Activated T-cell treated with anti-CD3 and anti-CD28 coated beads, Interleukin-2, amount 50 U/mL, for 1 hour (primary cell): ENCODE data around the gene HNRNPL.
"Not testable (repeated sequence)": the region's sequence is repeated elsewhere in the genome, so short reads cannot be mapped to it uniquely, and the experiment has no call there.

Experiments used
- DNase-seq: peaks from one replicate; pipeline ENCODE4 v3.0.0-alpha.2; 2020

The HNRNPL gene

DNA sequence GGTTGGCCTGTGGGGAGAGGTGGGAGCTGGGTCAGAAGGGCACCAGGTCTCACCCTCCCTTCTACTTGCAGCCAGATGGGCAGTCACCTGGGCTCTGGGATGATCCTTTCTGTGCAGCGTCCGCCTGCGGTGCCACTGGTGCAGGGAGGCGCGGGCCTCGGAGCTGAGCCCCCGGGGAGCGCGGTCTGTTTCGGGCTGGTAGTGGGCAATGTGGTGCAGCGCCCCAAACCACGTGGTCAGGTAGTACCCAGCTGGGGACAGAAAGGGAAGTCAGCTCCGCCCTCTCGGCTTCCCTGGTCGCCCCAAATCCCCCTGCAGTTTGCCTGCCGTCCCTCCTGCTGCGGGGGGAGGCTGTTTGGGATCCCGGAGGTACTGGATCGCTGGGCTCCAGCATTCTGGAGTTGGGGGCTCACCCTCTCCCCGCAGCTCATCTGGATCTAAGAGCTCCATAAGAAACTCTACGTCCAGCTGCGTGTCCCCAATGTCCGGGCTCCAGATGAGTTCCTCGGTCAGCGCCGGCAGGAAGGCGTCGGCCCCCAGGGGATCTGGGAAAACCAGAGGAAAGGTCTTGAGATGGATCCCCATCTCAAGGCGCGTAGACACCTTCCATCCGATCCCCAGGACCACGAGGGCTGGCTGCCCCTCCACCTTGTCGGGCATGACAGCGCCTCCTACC, 19.5 kb upstream of the HNRNPL start:
- peak; percentile 42 for DNase-seq

DNA sequence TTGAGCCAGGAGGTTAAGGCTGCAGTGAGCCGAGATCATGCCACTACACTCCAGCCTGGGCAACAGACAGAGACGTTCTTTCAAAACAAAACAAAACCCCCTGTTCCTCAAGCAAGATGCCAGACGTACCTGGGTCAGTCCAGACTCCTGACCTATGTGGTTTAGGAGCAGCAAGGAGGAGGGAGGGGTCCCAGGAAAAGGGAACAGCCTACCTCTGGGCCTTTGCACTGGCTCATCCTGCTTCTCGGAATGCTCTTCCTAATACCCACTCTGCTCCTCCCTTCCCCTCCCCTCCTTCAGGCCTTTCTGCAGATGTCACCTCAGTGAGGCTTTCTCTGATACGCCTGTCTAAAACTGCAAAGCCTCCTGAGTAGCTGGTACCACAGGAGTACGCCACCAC, 18.8 kb upstream of the HNRNPL start:
- DNase-seq, result no peak

DNA sequence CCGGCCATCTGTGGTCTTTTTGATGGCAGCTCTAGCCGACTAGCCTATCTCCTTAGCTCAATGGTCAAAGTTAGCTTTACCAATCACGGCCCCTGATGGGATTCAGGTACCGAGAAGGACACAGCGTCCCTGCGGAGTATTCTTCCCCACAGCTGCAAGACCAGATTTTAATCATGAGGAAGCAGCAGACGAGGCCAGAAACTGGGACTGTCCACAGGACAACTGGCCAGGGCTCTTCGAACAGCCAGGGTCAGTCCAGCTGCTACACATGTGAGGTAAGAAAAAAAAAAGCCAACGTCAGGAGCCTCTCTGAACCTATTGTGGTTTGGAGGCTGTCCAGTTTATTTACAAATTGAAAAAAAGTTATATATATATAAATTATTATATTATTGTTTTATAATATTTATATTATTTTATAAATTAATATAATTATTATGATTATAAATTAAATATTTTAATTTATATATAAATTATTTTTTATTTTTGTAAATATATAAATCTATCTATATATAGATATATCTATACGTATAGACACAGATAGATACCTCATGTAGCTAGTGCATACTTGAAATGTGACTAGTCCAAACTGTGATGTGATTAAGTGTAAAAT, 17.5 kb upstream of the HNRNPL start:
- no peak for DNase-seq

DNA sequence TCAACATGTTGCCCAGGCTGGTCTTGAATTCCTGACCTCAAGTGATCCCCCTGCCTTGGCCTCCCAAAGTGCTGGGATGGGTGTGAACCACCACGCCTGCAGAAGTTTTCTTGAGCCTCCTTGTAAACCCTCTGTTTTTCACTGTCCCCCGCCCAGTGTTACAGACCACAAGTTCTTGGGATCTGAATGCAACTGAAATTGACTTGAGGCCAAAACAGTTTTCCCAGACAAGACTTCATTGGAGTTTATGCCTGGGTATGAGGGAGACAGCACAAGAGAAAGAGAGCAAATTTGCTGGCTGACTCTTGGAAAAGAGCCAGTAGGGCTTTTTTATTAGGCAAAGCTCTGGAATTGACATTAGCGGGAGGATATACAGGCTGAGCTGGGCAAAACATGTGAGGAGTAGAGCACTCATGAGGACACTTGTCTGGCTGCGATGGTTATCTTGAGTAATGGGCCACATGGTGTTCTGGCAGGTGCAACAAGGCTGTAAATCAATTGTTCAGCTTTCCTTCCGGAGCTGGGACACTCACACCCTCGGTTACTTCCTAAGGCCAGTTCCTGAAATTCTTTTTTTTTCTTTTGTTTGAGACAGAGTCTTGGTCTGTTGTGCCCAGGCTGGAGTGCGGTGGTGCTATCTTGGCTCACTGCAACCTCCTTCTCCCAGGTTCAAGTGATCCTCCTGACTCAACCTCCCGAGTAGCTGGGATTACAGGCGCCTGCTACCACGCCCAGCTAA, 12.7 kb upstream of the HNRNPL start:
- DNase-seq, result no peak

DNA sequence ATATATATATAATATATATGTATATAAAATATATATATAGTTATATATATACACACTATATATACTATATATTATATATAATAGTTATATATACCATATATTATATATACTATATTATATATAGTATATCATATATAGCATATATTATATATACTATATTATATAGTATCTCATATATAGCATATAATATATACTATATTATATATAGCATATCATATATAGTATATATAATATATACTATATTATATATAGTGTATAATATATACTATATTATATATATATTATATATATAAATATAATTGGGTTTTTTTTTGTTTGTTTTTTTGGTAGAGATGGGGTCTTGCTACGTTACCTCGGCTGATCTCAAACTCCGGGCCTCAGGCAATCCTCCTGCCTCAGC, 11.6 kb upstream of the HNRNPL start:
- no peak for DNase-seq

DNA sequence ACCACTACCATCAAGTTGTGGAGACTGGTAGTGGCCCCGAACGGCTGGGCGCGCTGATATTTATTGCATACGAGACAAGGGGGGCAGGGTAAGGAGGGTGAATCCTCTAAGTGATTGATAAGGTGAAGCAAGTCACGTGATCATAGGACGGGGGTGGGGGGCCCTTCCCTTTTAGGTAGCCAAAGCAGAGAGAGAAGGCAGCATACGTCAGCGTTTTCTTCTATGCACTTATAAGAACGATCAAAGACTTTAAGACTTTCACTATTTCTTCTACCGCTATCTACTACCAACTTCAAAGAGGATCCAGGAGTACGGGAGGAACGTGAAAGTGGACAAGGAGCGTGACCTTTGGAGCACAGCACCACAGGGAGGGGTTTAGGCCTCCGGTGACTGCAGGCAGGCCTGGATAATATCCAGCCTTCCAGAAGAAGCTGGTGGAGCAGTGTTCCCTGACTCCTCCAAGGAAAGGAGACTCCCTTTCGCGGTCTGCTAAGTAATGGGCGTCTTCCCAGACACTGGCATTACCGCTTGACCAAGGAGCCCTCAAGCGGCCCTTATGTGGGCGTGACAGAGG, 9.9 kb upstream of the HNRNPL start:
- DNase-seq, result not testable (repeated sequence)

DNA sequence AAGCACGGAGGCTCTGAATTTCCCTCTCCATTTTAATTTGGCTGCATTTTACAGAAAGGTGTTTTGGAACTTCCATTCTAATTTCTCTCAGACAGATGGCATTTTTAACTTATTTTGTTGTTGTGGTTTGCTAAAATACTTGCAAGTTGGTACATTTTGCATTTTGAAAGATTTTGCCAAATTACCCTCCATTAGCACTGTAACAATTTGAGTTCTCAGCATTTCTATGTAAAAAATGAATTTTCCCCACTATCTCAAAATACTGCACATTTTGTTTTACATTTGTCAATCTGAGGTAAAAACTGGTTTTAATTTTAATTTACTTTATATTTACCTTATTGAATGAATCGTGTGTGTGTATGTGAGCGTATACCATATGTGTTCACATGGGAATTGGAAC, 7.0 kb upstream of the HNRNPL start:
- no peak for DNase-seq

DNA sequence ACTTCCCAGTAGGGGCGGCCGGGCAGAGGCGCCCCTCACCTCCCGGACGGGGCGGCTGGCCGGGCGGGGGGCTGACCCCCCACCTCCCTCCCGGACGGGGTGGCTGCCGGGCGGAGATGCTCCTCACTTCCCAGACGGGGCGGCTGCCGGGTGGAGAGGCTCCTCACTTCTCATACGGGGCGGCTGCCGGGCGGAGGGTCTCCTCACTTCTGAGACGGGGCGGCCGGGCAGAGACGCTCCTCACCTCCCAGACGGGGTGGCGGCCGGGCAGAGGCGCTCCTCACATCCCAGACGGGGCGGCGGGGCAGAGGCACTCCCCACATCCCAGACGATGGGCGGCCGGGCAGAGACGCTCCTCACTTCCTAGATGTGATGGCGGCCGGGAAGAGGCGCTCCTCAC, 6.0 kb upstream of the HNRNPL start:
- not testable (repeated sequence) for DNase-seq

DNA sequence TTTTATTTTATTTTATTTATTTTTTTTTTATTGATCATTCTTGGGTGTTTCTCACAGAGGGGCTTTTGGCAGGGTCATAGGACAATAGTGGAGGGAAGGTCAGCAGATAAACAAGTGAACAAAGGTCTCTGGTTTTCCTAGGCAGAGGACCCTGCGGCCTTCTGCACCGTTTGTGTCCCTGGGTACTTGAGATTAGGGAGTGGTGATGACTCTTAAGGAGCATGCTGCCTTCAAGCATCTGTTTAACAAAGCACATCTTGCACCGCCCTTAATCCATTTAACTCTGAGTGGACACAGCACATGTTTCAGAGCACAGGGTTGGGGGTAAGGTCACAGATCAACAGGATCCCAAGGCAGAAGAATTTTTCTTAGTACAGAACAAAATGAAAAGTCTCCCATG, 5.2 kb upstream of the HNRNPL start:
- not testable (repeated sequence) for DNase-seq

DNA sequence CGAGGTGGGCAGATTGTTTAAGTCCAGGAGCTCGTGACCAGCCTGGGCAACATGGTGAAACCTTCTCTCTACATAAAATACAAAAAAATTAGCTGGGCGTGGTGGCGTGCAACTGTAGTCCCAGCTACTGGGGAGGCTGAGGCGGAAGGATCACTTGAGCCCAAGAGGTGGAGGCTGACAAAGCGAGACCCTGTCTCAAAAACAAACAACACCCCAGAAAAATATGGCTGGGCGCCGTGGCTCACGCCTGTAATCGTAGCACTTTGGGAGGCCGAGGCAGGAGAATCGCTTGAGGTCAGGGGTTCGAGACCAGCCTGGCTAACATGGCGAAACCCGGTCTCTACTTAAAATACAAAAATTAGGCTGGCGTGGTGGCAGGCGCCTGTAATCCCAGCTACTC, 3.4 kb upstream of the HNRNPL start:
- DNase-seq, result no peak

DNA sequence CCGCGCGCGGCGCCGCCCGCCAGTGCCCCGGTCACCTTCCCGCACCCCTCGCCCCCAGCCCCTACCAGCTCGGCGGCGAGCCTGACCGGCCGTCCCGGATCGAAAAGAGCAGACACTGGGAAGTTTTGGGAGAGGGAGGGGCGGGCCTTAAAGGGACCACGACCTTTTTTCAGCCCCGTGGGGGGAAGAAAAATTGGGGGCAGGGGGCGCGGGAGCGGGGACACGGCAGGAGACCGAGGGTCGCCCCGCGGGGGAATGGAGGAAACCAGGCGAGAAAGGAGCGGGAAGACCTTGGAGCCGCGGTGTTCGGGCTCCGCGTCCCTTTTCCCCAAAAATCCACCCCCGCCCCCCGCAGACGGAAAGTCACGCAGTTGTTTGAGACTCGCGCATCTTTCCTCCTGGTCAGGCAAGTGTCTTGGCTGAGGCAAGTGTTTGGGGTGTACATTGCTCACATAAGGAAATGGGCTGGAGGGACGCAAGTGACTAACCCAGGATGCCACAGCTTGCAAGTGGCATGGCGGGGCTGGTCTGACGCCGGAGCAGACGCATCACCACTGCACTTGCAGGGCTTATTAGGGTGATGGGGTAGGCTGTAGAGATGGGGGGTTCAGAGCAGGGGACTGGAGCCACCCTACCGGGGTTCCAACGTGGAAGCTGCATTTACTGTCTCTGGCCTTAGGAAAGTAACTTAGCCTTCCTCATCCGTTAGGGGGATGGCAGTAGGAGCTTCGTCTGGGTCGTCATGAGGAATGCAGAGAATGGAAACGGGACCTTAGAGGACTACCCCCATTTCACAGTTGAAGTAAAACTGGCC, 2.7 kb upstream of the HNRNPL start:
- DNase-seq, result peak; percentile 72

DNA sequence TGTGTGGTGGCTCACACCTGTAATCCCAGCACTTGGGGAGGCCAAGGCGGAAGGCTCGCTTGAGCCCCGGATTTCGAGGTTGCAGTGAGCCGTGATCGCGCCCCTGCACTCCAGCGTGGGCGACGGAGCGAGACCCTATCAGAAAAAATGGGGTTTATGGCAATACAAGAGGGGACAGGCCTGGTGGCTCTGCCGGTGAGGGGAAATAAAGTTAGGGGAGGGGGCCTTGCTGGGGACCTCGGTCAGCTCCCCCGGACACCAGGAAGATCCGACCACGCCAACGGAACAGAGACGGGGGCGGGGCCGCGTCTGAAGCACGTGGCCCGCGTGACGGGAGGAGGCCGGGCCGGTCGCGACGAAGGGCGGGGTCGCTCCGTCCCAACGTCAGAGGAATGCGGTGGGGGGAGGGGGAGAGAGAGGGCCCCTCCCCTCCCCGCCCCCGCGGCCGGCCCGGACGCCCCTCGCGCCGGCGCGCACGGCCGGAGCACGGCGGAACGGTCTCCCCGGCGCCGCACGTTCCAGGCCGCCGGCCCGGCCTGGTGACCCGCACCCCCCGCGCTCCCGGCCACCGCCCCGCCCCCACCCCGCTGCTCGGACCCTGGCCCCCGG, 1.9 kb upstream of the HNRNPL start:
- peak; percentile 86 for DNase-seq

DNA sequence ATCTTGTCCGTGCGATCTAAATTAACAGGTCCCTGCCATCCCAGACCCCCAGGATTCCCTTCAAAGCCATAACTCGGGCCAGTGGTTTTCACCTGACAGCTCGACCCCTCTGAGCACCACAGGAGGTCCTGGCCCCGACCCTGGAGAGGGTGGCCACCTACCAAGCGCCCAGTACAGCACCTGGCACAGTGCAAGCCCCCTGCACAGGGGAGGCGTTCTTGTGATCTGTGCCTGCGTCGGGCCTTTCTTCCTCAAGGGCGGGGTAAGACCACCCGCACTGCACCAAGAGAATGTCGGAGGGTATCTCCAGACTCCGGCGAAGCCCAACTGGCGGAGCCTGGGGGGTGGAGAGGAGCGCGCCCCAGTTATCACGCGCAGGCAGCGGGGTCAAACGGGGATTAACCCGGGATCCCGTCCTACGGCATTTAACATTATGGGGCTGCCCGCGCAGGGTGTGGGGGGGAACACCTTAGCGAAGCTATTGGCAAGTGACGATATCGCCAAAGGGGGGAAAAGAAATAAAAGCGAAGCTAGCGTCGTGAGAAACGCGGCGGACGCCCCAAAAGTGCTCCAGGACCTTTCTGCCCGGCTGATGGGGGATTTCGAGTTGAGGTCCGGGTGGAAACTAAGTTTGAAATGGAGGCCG, 1.3 kb upstream of the HNRNPL start:
- peak; percentile 61 for DNase-seq

DNA sequence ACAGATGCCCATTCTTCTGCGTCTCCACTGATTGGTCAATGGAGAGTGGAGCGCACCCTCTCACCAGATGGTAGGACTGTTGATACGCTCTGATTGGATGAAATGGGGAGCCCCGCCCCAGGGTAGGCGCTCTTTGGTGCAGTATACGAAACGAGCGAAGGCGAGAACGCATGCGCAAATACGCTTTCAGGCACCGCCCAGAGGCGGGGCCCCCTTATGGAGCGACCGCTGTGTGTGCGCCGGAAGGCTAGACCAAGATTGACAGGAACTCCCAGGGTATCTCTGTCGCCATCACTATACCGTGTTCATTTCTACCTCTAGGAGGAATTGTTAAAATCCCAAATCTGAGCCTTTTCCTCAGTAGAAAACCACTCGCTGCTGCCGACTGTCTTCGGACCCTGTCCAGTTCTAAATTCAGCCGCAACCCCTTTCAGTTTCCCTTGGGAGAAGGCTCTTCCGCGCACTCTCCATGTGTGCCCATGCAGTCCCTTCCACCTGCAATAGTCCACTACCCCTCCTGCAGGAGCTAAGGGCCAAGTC, 720 bp upstream of the HNRNPL start:
- DNase-seq, result peak; percentile 97

DNA sequence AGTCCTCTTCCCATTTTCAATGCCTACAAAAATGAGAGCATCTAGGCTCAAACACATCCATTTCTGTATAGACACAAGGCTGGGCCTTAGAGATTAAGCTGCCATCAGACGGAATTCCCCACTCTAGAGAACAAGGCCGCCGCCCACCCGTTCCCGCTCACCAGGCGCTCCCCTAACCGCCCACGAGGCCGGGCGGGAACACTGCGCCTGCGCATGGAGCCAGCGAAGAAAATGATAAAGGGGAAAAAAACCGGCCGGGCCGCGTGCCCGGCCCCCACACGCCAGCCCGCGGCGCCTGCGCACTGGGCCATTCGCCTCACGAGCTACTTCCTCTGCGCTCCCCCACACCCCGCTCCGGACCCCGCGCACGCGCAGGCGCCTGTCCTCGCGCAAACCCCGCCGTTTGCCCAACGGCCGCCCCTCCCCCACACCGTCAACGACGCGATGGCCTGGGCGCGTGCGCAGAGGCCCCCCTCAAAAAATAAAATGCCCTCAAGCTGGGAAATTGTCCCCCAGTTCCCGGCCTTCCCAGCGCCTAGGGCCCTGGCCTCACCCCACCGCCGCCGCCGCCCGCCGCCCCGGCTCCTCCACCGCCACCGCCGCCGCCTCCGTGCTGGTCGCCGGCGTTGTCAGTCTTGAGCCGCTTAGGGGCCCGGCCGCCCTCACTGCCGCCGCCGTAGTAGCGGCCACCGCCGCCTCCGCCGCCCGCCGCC, 483 bp downstream of the HNRNPL start:
- DNase-seq, result peak; percentile 94

DNA sequence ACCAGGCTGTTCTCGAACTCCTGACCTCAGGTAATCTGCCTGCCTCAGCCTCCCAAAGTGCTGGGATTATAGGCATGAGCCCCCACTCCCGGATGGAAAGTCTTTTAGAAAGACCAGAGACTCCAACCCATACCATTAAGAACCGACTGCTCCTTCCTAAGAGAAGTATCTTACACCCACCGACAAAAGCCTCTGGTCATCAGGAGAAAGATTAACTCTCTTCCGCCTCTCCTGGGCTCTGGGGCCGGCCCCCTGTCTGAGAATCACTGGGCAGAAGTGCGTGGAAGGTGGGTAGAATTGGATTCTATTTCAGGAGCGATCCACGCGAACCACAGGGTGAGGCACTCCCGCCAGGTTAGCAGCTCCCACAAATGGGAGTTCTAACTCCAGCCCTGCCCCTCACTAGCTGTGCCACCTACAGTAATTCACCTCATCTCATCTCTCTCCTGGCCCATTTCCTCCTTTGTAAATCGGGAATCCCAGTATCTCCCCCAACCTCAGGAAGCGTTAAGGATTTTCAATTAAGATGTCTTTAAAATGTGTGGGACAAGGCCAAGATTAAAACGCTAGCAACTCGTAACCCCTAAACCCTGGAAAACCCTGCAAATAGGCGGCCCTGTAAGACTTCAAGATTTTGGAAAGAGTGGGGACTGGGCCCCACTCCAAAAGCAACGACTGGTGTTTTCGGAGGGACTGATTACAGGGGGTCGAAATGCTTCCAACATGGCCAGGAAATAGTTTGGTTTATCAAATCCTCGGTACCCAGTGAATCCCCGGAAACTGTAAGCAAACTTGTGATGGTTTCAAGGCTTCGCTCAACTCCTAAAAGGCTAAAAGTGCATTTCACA, 1.3 kb downstream of the HNRNPL start:
- DNase-seq, result no peak

DNA sequence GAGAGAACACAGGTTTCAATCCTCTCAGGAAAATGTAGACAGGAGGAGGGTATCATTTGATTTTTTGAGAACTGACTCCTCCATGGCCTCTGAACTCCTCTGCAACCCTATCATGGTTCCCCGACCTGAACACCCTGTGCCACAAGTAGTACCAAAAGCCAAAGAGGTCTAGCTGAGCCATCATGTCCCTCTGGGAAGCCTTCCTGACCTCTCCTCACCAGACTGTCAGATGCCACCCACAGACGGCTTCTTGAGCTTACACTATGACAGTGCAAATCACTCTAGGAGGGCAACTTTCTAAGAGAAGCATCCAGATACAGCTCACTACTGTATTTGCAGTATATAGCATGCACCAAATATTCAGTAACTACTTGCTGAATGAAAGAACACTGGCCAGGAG, 3.7 kb downstream of the HNRNPL start:
- DNase-seq, result no peak

DNA sequence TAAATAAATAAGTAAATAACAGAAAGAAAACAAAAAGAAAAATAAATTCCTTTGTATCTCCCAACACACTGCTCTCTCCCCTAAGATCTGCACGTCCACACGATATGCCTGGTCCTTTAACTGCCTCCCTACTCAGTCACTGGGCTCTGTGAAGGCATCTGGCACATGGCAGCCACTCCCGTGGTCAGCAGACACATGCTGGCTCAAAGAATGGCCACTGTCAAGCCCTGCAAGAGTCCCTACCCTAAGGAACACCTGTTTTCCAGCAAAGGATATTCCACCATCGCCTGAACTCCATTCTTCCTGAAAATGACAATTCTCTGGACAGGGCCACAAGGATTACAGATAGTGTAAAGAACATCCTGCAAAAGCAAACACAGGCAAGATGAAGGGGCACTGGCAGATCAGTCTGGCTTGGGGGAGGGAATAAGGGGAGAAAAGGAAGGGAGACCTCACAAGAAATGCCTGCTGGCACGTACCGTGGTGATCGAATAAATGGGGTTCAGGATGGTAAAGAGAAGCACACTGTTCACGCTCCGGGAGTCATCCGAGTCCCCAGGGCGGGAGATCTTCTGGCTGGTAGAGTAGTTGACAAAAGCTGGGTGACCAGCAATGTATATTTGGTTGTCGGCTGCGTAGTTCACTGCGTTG, 4.3 kb downstream of the HNRNPL start:
- no peak for DNase-seq

DNA sequence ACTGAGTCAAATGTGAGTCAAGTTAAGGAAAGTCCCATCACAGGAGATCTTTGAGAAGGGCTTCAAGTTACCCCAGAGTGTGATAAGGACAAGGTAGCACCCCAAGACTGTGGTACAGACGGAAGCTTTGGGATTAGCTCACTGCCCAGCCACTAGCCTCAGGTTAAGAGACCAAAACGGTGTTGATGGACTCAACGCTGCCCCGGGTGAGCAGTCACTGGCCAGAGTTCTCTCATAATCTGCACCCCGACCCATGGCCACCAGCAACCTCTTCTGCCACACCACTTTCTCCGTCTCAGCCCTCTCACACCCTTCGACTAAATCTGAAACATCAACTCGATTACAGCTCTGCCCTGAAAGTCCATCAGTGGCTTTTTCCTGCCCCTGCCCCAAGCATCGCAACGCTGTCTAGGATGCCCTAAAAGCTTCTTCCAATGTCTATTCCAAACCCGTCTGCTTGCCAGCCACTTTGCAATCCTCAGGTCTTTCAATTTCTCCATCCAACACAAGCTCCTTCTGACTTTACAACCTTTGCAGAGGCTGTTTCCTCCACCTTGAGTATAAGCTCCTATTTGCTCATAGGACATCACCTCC, 5.6 kb downstream of the HNRNPL start:
- no peak for DNase-seq
